Measurements from ENCODE around the gene ANKMY1.

The ANKMY1 gene

DNA sequence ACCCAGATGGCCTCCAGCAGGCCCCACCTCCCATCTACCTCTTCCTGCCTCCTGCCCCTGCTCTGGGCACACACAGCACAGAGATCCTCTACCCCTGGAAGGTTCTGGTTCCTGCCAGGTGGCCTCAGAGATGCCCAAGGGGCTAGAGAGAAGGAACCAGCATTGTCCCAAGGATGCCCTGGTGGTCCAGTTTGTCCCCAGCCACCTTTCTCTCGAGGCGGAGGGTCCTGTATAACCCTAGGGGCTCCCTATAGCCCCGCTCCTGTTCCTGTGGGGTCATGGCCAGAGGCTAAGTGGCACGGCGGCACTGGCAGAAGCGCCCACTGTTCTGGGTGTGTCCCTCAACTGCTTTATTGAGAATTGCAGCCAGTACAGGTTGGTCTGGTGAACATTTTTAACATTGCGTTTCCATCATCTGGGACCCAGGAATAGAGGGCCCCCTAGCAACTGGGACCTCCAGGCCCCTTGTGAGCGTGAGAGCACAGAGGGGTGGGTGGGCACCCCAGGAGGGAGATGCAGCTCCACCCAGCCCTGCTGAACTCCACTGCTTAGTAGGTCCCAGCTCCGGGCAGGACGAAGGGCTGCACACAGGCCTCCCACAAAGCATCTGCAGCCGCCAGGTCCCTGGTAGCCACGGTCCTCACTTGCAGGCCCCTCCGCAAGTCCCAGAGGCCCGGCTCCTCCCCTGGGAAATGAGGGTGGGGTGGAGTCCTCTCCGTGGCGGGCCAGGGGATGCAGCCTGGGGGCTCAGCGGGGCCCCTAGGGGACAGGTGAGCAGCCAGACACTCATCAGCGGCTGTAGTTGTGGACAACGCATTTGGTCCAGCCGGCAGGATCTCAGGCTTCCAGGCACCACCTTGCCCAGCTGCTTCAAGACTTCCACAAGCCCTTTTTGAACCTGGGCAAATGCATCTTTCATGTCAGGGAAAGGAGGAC is 89.2 kb downstream of the ANKMY1 start:
- FAIRE-seq = no peak

DNA sequence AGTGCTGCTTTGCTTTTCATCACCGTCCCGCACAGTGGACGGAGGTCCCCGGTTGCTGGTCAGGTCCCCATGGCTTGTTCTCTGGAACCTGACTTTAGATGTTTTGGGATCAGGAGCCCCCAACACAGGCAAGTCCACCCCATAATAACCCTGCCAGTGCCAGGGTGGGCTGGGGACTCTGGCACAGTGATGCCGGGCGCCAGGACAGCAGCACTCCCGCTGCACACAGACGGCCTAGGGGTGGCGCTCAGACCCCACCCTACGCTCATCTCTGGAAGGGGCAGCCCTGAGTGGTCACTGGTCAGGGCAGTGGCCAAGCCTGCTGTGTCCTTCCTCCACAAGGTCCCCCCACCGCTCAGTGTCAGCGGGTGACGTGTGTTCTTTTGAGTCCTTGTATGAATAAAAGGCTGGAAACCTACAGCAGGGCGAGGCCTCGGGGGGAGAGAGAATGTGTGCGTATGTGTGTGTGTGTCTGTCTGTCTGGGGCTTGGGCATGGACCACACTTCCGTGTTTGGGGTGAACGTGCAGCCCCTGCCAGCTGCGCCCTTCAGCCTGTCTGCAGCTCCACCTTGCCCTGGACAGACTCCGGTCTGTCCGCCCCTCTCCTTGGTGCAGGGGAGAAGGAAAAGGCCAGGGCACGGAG is 90.0 kb downstream of the ANKMY1 start:
- FAIRE-seq = no peak

DNA sequence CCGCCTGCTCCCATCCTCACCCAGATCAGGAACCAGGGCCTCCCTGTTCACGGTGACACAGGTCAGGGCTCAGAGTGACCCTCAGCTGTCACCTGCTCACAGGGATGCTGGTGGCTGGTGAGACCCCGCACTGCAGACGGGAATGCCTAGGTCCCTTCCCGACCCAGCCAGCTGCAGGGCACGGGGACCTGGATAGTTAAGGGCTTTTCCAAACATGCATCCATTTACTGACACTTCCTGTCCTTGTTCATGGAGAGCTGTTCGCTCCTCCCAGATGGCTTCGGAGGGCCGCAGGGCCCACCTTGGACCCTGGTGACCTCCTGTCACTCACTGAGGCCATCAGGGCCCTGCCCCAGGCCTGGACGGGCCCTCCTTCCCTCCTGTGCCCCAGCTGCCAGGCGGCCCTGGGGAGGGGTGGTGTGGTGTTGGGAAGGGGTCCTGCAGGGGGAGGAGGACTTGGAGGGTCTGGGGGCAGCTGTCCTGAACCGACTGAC is 90.6 kb downstream of the ANKMY1 start:
- FAIRE-seq = no peak

DNA sequence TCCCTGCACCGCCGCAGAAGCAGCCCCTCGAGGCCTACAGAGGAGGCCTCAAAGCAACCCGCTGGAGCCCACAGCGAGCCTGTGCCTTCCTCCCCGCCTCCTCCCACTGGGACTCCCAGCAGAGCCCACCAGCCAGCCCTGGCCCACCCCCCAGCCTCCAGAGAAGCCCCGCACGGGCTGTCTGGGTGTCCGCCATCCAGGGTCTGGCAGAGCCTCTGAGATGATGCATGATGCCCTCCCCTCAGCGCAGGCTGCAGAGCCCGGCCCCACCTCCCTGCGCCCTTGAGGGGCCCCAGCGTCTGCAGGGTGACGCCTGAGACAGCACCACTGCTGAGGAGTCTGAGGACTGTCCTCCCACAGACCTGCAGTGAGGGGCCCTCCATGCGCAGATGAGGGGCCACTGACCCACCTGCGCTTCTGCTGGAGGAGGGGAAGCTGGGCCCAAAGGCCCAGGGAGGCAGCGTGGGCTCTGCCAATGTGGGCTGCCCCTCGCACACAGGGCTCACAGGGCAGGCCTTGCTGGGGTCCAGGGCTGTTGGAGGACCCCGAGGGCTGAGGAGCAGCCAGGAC is 91.1 kb downstream of the ANKMY1 start:
- no peak for FAIRE-seq

DNA sequence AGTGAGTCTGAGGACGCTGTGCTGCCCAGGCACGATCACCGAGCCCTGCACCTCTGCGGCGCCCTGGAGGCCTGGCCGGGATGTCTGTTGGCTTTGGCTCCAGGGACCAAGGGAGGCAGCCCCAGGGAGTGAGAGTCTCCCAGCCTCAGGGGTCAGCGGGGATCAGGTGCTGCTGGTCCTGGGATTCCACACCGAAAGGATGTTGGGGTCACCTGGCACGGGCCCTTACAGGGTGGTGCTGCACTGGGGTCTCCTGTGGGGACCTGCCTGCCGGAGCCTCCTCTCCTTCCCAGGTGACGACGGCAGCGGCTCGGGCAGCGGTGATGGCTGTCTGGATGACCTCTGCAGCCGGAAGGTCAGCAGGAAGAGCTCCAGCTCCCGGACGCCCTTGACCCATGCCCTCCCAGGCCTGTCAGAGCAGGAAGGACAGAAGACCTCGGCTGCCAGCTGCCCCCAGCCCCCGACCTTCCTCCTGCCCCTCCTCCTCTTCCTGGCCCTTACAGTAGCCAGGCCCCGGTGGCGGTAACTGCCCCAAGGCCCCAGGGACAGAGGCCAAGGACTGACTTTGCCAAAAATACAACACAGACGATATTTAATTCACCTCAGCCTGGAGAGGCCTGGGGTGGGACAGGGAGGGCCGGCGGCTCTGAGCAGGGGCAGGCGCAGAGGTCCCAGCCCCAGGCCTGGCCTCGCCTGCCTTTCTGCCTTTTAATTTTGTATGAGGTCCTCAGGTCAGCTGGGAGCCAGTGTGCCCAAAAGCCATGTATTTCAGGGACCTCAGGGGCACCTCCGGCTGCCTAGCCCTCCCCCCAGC is 91.8 kb downstream of the ANKMY1 start:
- FAIRE-seq = no peak

DNA sequence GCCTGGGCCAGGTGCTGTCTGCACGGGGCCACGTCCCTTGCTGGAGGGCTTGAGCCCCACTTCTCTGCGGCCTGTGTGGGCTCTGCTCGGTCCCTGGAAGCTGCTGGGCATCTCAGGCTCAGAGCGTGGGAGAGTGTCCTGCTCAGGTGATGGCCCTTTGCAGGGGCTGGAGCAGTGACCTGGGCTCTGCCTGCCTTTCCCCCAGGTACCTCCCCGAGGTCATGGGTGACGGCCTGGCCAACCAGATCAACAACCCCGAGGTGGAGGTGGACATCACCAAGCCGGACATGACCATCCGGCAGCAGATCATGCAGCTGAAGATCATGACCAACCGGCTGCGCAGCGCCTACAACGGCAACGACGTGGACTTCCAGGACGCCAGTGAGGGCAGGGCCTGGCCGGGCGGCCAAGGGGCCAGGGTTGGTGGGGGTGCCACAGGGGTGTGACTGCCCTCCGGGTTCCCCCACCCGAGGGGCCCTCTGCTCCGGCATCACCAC is 92.5 kb downstream of the ANKMY1 start:
- no peak for FAIRE-seq

DNA sequence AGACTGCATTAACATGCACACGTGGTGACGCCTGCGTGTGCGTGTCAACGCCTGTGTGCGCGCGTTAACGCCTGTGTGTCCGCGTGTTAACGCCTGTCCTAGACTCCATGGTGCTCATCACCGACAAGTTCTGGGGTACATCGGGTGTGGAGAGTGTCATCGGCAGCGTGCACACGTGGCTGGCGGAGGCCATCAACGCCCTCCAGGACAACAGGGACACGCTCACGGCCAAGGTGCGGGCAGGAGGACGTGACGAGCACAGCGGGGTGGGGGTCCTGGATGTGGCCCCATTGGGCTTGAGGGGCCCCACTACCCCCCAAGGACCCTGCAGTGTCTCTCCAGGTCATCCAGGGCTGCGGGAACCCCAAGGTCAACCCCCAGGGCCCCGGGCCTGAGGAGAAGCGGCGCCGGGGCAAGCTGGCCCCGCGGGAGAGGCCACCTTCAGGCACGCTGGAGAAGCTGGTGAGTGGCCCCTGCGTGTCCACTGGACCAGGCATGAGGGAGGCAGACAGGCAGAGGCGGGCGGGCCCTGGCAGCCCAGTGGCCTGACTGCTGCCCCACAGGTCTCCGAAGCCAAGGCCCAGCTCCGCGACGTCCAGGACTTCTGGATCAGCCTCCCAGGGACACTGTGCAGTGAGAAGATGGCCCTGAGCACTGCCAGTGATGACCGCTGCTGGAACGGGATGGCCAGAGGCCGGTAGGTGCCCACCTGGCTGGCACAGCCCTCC is 93.1 kb downstream of the ANKMY1 start:
- no peak for FAIRE-seq

DNA sequence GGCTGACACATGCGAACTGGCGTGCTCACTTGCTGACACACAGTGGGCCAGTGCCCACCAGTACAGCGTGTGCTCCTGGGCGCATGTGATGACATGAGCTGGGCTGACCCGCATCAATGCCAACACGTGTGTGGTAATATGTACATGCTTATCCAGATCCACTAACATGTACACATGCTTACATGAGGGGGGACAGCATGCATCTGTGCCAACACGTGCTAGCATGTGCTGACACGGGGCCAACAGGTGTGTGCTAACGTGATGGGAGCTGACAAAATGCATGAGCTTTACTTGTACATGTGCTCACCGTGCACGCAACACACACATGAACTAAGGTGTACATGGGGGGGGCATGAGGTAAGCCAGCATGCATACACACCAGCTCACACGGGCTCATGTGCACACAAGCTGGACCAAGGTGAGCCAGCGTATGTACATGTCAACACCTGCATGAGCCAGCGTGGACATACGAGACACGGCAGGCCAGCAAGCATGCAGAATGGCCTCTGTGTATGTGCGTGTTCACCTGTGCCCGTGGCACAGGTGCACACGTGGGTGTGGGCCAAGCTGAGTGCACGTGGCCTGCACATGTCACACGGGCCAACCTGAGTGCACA is 93.8 kb downstream of the ANKMY1 start:
- no peak for FAIRE-seq

DNA sequence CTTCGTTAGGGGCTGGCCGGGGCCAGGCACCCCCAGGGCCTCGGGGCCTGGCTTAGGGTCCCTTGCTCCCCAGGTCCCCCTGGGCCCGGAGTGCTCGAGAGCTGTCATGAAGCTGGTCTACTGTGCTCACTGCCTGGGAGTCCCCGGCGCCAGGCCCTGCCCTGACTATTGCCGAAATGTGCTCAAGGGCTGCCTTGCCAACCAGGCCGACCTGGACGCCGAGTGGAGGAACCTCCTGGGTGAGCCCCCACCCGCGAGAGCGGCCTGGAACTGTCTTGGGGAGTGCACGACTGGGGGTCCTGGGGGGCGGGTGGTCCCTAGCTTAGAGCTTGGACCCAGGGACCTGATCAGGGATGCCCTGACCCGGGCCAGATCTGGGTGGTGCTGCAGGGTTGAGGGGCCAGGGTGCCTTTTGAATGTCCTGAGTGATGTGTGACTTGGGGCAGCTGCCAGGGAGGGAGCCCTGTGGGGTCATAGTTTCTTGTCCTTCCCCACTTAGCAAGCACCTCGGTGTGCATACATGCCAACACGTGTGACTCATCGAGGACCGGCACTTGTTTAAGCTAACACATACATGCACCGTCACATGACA is 94.4 kb downstream of the ANKMY1 start:
- FAIRE-seq = no peak

DNA sequence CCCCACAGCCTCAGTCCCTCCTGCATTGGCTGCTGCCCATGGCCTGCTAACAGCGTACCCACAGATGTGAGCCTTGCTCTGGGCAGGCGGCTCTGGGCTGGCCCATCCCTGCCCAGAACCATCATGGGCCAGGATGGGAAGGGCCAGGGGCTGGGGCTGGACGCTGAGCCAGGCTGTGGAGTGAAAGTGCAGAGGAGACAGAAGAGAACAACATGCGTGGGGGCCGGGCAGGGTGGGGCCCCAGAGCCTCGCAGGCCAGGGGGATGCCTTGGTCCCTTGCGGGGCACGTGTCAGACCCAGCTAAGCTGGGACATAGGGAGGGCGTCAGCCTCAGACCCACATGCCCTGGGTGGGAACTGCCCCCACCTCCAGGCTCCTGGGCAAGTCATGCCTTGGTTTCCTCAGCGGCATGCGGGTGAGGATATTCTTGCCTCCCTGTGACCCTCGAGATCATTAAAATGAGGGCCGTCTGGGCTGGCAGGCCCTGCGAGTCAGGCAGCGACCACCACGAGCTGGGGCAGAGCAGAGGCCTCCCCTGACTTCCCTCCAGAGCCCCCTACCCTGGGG is 95.0 kb downstream of the ANKMY1 start:
- no peak for FAIRE-seq

DNA sequence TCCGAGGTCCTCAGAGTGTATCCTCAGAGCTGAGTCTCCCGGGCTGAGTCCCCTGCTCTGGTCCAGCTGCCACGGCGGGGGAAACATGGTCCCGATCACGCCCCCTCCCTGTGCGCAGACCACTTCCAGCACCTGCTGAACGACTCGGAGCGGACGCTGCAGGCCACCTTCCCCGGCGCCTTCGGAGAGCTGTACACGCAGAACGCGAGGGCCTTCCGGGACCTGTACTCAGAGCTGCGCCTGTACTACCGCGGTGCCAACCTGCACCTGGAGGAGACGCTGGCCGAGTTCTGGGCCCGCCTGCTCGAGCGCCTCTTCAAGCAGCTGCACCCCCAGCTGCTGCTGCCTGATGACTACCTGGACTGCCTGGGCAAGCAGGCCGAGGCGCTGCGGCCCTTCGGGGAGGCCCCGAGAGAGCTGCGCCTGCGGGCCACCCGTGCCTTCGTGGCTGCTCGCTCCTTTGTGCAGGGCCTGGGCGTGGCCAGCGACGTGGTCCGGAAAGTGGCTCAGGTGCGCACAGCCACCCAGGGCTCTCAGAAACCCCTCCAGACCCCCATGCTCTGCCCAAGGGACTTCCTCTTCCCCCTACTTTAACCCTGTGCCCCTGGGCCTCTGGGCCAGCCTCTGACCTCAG is 95.6 kb downstream of the ANKMY1 start:
- no peak for FAIRE-seq

DNA sequence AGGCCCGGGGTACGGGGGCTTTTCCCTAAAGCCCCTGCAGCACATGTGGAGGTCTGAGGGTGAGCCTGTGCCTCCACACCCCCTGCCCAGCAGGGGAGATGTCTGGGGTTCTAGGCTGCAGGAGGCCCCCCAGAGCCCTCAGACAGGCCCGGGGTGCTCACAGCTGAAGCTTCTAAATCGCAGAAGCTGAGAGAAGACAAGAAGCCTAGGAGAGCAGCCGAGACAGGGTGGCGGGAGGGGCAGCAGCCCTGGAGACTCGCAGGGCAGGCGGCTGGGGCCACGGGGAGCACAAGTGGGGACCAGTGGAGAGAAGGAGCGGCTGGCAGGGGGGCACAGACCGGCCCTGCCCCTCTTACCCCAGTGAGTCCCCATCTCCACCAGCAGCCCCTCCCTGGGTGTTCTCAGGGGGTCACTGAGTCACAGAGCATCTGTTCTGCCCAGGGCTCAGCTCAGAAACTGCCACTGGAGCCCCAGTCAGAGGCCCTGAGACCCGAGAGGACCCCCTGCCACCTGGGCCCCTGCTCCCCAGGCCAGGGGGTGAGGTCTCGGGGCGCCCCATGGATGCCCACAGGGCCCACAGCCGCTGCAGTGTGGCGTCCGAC is 96.2 kb downstream of the ANKMY1 start:
- no peak for FAIRE-seq

DNA sequence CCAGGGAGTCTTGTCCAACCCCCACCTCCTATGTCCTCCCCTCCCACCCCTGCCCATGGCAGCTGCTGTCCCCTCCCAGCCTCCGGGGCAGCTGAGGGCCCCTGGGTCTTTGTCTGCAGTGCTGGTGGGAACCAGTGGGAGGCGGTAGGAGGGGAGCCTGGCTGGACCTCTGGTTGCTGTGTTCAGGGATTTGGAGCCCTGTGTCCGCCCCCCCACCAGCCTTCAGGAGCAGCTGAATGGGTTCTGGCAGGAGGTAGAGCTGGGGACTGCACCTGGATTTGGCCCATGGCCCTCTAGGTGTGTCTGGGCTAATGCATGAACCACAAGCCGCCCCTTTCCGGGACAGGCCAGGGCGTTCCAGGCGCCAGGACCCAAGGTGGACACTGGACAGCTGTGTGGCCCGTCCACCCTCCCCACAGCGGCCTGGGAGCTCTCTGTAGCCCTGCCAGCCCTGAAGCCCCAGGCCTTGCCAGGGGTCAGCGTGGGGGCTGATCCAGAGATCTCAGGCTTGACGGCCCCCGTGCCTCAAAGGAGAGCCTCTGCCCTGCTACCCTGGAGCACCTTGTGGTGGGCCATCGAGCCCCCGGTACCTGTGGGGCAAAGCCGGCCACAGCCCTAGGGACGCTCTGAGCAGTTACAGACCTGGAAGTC is 96.9 kb downstream of the ANKMY1 start:
- no peak for FAIRE-seq

DNA sequence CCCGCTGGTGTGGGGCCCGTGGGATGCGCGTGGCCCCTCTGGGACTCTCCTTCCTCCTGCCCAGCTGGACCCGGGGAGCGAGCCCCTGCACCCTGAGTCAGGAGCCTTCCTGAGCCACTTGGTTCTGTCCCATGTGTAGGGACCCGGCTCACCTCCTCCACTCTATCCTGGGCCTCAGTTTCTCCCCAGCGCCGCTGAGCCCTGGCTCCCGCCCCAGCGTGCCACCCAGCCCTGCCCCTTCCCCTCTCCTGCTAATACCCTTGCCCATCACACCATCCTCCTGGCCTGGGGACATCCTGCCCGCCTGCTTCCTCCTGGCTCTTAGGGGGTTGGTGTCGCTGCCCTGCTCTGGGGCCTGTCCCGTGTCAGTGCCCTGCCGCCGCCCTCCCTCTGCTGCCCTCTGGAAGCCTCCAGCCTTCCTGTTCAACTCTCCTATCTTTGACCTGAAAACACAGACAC is 97.5 kb downstream of the ANKMY1 start:
- FAIRE-seq = no peak

DNA sequence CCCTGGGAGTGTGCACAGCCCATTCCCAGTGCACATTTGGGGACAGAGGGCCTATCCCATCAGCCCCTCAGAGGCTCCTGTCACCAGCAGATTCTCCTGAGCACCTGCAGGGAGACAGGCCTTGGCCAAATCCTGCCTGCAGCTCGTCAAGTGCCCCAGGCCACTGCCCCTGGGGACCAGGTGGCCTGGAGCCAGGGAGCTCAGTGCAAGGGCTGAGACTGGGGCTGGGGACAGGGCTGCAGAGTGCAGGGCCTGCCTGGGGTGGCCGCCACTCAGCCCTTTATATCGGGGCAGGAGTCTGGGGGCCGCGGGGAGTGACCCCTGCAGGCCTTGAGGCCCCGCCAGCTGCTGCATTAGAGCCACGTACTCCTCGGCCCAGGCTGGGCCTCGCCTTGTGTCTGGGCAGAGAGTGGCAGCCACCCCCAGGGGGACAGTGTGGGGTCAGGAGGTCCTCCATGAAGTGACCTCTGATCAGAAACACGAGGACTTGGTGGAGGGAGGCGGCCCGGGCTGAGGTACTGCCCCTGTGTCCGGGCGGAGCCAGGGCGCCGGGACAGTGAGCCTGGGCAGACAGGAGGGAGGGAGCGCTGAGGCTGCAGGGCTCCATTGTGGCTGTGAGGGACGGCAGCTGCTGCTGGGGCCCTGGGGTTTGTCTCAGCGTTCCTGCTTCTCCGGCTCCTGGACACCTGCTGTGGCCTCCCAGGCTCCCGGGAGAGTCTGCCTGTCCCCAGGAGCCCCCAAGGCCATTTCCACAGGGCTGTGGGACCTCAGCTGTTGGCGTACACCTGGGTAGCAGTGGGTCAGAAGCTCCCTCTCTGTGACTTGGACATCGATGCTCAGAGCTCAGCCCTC is 98.2 kb downstream of the ANKMY1 start:
- no peak for FAIRE-seq

DNA sequence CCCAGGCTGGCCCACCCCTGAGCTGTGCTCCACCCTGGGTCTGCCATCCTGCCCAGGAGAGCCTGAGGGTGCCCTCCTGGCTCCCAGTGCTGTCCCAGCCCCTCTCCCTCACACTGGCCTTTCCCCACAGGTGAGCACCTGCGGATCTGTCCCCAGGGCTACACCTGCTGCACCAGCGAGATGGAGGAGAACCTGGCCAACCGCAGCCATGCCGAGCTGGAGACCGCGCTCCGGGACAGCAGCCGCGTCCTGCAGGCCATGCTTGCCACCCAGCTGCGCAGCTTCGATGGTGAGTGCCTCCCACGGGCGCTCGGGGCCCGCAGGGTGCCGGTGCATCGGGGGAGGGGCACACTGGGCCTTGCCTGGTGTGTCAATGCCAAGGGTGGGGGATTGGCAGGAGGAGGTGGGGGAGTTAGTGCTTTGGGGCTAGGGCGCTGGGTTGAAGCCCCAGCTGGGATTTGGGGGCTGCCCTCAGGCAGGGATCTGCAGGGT is 98.8 kb downstream of the ANKMY1 start:
- no peak for FAIRE-seq

DNA sequence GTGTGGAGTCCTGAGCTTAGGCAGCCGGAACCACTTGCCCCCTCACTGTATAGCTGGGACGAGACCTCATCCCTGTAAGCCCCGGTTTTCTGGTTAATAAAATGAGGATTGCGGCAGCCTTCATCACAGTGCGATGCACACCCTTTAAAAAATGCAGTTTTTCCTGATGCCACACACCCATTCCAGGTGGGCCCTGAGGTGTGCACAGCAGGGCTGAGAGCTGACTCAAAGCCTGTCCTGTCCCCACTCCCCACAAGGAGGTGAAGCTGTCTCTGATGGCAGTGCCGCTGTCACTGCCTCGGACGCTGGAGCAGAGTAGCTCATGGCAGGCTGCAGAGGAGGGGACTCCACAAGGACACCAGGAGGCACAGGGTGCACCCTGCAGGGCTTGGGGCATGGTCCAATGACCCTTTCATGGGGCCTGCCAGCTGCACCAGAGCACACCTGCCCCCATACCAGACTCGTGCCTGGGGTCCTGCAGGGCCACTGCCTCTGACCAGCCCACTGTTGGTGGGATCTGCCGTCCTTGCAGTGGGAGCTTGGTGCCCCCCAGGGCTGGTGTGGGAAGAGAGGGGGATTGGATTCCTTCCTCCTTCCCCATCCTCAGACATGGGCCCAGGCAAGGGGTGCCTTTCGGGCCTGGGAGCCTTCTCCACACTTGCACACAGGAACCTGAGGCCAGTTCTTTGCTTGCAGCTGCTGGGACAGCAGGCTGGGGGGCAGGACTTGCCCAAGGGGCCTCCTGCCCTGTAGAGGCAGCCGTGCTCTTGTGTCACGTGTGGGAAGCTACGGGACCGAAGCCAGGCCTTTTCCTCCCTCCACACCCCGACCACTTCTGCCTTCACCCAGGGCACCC is 99.5 kb downstream of the ANKMY1 start:
- FAIRE-seq = no peak

Data from G401.6 (cell line).